ENCODE measurements around the gene BRINP3.
"Not testable (repeated sequence)": the region's sequence is repeated elsewhere in the genome, so short reads cannot be mapped to it uniquely, and the experiment has no call there.

BRINP3 gene

DNA sequence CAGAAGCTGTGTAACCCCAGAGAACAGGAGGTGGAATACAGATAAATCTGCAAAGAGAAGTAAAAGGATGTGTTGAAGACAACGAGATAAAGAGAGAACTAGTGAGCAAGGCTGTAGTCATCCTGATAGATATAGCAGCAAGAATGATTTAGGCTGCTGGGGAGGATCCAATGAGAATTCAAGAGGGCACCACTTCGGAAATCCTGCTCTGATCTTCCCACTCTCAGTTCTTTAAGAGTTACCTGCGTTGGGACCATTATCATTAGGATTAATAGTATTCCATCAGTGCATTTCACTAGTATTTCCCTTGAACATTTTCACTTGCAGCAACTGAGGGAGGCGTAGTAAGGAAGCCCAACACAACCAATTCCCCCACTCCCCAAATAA is at the start of gene BRINP3:
Gene BRINP3 (minus strand): TSS at position 103 of the 387 bp plus-strand sequence.
- no peak for DNase-seq

DNA sequence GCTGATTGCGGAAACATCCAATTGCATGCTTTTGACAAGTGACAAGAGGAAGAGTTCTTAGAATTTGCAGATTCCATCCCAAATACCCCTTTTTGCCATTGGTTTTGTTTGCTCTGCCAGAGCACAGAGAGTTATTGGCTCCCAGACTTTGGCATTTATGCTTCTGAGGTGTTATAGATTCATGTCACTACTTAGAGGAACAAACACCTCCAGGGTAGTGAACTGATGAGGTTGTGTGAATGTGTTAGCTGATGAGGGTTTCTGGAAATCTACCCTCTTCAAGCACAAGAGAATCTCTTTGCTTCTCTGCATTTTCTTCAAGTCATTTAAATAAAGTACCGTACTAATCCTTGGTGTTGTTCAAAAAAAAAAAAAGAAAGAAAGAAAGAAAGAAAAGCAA is 33.9 kb upstream of the BRINP3 start:
- DNase-seq: no peak

DNA sequence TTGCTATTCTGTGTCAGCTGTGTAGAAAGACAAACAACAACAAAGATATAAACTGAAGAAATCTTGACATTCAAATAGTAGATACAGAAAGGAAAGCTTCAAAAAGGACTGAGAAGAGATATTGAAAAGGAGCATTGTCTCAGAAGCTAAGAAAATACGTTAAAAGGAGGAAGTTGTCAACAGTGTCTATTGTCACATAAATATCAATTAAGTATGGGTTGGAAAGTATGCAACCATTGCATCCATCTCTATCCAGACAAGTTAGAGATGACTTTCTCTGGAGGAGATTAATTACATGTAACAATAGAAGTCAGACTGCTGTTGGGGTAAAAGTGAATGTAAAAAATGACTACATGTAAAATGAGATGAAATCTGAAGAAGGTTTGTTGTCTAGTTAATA is 29.7 kb upstream of the BRINP3 start:
- DNase-seq: no peak

DNA sequence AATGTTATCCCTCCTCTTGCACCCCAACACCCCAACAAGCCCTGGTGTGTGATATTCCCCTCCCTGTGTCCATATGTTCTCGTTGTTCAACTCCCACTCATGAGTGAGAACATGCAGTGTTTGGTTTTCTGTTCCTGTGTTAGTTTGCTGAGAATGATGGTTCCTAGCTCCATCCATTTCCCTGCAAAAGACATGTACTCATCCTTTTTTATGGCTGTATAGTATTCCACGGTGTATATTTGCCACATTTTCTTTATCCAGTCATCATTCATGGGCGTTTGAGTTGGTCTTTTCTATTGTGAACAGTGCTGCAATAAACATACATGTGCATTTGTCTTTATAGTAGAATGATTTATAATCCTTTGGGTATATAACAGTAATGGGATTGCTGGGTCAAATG is 26.9 kb upstream of the BRINP3 start:
- not testable (repeated sequence) for DNase-seq

DNA sequence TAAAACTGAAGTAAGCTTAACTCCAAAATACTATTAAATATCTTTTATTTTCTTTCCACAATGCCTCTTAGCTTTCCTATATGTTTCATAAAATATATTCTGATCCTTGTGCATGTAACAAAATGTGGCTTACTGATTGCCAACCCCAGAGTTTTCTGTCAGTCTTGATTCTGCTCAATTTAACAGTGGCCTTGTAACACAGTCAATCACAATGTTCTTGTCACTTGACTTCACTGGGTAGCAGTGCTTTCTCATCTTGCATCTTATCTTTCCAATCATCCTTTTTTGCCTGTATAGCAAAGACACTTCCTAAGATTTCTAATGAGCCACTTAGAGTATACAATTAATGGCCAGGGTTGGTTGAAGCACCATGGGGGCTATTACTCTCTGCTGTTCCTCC is 19.9 kb upstream of the BRINP3 start:
- DNase-seq: no peak

DNA sequence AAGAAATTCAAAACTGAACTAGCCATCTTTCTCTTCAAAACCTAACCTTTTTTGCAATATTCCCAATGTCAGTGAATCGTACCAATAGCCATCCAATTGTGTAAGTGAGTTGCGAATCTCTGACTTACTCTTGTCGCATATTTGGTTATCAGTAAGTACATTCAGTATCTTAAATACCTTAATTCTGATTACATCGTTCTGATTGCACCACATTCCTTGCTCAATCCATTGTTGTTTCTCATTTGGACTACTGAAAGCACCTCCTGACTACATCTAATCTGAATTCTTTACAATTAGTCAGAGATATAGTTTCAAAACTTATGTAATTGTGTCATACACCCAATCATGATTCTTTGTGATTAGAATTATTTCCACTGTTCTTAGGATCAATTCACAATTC is 16.8 kb upstream of the BRINP3 start:
- DNase-seq: no peak

DNA sequence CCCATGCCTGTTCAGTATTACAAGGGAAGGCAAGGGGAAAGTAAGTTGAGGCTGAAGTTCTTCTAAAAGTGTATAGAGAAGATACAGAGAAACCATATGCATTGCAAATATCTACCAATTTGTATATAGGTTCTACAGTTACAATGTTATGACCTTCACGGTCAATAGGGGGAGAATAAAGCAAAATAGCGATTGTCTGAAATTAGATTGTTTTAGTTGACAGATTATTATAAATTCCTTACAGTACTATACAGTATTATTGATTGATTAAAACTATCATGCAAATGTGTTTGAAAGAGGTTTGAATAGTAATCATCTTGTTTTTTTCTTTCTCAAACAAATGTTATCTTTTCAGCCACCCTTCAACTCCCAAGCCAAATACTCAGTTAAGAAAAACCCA is 13.7 kb upstream of the BRINP3 start:
- DNase-seq: no peak

DNA sequence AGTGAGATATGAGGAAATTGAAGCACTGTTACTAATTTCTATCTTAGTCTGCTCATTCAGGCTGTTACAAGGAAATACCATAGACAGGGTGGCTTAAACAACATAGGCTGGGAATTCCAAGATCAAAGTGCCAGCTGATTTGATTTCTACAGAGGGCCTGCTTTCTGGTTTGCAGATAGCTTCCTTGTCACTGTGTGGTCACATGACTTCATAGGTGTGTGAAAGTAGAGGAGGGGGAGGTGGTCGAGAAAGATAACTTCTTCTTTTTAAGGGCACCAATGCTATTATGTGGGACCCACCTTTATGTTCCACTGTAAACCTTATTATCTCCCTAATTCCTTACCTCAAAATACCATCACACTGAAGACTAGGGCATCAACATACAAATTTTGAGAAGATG is 6.4 kb upstream of the BRINP3 start:
- no peak for DNase-seq

DNA sequence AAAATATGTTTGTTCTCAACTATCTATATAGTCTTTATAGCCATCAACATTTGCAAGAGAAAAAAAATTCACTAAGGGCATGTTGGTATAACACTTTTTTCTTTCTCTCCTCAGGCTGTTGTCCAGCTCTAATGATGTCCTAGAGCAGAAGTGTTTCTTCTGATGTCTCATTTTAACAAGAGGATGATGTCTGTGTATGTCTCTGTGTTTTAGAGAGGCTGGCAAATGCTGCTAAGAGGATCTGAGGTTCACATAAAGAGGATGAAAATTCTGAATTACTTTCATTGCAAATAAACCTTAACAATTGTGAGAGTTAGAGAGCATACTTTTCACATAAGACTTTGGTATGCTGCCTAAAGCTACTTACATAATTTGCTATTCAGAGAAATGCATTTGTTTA is 2.6 kb upstream of the BRINP3 start:
- DNase-seq: no peak

DNA sequence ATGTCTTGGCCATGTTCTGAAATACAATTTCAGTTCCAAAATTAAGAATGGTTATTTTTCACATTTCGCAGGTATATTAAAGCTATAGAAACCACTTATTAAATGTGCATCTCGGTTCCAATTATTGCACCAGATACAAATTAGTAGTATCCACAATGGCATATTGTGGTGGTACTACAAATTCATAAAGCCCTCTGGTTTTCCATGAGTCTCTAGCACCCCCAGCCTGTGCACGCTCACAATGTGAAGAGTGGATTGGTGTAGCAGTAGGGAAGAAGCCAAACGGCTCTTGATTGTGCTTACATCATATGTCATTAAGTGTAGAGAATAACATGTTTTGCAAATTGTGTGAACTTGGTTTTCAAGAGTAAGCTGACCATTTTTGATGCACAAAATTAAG is 1.9 kb upstream of the BRINP3 start:
- DNase-seq: no peak

DNA sequence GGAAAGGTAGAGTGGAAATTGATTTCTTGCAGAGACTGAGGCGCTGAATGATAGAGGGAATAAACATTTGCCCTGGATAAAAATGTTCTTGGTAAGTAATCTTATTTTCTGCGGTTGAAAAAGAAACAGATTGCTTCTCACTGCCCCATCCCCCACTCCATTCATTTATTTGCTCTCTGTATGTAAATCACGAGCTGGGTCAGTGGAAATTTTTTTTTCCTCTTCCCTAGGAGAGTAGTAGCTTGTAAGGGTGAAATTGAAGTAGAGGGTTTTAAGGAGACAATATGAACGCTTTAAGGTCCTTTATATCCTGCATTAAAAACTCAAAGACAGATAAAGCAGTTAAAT is 1.4 kb upstream of the BRINP3 start:
- no peak for DNase-seq

DNA sequence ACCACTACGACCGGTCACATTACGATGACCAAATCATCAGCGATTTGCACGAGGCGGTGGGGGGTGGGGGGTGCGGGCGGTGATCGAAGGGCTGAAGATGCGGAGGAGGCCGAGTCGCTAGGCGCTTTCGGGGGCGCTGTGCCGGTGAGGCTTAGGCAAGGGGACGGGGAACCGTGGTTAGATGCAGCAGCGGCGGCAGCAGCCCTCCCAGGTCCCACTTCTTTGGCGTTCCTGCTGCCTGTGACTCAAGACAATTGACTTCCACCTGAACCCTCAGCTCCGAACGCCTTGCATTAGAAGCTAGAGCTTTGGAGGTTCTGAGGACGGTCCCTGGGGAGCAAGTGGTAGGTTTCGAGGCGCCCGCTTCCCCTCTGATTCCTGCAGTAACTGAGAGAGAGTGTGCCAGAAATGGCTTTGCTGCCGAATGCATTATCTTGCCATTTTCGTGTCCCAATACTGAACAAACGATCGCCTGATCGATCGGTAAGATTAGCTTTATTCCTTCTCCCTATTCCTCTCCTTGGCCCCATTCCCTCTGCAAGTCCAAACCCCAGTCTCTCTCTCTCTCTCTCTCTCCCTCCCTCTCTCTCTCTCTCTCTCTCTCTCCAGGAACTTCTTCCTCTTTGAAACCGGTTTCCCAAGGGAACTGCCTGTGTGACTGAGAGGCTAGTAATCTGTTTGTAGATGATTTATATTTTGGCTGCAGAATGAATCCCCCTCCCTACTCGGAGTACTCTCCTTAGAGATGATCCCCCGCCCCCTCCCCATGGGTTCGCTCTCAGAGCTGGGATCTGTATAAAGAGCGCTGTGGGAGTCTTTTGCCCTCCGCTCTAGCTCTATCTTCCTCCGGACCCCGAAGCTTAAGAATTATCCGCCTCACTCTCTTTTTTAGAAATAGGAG is 735 bp upstream of the BRINP3 start:
- DNase-seq: no peak

DNA sequence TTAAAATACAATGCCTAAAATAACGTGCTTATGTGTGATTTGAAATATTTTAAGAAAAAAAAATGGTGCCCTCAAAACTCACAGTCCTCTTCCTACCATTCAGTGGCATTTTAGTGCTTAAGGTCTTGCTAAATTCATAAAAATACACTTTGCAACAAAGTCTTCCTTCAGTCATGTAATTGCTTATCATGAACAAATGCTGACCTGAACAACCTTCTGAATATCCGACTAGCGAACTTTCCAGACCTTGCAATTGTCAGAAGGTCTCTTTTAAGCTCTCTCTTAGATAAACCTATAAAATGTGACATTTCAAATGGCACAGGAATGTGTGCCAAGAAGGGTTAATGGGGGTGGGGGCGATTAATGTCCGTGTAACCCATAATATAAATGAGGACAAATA is 858 bp downstream of the BRINP3 start:
- DNase-seq: no peak

DNA sequence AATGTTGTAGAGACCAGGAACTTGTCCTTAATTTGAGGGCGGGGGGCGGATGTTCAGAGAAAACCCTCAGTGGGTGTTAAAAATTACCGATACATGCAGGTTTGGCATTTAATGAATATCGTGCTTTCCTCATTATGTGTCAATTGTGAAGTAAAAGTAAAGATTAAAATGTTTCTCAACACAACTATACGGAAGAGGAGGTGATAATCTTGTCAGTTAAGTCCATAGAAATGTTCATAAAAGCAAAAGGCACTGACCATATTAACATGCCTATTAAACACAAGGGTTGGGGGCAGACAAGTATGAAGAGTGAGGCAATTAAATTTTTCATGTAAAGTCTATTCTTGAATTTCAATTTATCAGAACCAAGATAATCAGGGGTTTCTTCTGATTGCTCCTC is 1.3 kb downstream of the BRINP3 start:
- no peak for DNase-seq

DNA sequence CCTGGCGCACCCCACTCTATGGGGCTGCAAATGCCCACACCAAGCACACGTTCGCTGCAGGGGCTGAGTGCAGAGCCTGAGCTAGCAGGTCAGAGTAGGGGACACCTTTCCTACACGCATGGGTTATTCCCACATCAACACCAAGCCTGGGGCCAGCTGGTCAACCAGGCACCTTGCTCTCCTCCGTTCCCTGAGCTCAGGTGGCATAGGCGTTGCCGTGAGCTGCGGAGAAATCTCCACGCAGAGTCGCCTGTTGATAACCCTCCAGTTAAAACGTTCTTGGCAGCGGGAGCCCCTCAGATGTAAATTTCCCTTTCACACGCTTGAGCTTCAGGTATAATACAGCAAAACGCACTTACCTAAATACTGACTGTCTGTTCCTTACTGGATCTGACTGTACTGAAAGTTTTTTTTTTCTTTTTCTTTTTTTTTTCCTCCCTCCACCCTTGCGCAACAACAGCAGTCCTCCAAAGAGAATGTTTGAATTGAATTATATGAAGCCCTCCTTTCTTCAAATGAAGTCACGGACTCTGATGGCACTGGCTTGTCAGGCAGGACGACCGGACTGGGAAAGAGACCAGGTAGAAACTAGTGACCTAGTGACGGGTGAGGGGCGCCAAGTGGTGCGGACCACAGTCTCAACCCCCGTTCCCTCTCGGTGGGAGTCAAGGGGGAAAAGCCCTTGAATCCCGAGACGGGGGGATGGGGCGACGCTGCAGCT is 2.1 kb downstream of the BRINP3 start:
- DNase-seq: no peak

DNA sequence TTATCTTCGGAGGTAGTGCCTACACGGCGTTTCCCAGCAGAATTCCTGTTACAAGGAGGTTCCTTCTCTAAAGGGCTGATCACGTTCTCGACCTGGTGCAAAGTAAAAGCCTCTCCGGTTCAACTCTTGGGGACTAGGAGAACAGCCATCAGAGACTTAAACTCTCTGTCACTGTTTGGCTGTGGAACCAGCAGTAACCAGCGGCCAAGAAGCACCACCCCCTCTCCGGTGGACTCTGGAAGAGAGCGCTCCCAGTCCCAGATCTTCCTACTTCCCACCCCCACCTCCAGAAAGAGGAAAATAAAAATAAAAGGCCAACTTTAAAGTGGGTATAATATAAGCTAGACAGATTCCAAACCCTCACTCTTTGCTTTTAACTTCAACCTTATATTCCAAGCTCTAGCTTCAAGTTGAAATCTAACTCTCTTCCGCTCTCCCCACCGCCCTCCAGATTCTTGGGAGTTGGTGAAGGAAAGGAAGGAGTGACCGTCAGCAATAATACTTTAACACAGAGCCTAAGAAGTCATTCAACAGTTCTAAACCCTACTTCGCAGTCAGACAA is 2.9 kb downstream of the BRINP3 start:
- DNase-seq: no peak

DNA sequence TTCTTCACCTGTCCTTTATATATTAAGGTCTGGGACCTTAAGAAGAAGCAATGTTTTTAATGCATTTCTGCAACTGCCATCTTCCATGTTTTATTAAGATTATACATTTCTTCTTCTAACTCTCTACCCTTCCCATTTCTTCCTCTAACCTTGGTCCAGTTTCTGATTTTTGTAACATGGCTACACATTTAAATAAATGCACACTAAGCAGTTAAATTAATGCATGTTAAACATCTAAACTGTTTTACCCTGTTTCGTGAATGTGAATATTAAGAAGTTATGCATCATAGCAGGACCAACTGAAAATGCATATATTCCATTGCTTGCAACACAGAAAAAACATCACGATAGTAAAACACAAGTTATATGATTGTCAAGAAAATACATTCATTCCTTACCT is 3.7 kb downstream of the BRINP3 start:
- no peak for DNase-seq

DNA sequence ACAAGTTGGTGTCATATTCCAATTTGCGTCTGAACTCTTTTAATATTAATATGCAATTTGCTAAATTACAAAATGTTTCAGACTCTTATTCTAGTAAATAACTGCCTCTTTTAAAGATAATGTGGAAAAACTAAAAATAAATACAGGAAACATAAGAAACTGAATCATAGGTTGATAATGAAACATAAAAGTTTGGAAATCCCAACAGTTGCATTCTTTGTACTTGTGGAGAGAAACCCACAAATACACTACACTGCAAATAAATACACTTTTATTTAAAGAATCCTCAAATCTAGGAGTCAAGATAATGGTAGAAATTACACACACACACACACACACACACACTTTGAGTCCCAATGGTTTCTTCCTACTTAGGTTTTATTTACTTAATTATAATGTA is 5.2 kb downstream of the BRINP3 start:
- no peak for DNase-seq

DNA sequence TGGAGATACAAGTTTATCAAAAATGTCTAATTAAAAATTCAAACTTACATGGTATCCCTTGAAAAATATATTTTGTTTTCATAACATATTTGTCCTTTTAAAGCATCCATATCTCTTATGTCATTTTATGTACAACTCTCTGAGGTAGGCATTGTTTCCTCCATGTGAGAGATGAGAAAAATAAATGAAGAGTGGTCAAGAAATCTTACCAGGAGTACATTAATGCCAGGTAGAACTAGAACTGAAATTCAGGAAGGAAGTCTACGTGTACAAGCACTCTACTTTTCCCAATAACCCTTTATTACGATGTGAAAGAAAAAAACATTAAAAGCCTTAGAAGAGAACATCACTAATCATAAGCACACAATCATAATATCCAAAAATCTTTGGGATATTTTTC is 5.6 kb downstream of the BRINP3 start:
- DNase-seq: no peak

DNA sequence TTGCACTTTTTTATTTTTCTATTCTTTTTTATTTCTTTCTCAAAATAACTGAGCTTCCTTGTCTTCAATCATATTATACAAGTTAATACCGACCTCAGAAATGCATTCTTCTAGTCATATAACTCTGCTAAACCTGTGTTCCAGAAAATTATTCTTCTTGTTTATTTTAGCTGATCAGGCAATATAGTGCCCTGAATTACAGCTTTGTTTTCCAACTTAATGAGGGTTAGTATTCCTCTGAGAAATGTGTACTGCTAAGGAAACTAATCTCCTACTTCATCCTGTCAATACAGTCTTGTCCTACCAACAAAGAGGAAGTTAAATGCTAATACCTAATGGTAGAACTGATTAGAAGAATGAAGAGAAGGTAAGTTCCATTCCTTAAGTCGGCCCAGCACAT is 13.0 kb downstream of the BRINP3 start:
- no peak for DNase-seq

DNA sequence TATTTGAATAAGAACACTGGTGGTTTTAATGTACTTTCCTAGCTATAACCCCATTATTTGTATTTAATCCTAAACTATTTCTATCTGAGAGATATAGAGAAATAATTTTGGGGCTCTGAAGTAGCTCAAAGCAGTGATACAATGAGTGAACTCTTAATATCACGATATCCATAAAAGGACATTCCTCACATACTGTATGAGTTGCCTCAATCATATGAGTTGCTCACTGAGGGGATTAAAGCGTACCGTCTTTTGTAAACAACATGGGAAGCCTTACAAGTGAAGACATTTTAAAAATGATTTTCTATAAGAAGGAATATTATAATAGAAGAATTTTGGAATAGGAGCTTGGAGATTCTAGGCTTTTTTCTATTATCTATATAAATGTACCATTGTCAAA is 21.5 kb downstream of the BRINP3 start:
- no peak for DNase-seq

DNA sequence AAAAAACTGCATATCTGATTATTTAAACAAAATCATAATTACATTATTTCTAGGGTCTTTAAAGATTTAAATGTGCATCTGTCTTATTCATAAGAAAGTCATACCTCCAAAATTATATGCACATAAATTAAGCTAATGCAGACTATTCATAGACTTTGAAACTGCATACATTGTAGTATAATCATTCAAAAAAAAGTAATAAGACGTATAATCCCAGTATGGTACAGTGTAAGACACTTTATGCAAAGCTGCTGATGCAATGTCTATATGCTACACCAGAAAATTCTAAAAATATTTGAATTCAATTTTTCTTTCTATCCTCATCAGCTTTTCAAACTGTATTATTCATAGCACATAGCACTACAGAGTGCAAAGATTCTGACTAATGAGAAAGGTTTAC is 22.0 kb downstream of the BRINP3 start:
- DNase-seq: no peak

DNA sequence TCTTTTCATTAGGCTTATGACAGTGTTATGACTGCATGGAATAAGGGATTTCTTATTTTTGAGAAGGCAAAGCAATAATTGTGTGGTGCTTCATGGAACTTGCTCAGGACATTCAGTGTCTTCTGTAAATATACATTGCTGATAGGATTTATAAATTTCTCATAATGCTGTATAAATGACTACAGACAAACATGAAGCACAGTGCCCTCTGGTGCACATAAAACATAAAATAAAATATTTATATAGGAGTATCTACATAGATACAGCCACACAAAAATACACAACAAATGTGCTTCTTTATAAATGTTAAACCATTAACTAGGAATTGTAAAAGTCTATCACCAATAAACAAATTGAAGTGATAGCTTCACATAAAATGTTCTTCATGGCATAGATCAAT is 24.1 kb downstream of the BRINP3 start:
- DNase-seq: no peak

DNA sequence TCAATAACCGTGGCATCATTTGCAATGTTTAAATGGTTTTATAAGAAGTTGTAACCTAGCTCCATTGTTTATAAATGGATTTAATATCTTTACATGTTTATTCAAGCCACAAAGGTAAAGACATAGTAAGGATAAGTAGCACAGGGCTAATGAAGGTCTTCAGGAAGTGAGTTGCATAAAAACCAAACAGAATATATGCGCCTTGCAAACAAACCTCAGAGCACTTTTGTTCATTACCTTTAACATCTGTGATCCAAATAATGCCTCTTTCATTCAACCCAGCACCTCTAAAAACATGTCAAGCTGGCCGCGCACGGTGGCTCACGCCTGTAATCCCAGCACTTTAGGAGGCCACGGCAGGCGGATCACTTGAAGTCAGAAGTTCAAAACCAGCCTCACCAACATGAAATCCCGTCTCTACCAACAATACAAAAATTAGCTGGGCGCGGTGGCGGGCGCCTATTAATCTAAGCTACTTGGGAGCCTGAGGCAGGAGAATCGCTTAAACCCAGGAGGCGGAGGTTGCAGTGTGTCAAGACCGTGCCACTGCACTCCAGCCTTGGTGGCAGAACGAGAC is 25.3 kb downstream of the BRINP3 start:
- DNase-seq: no peak
